GM20000 (cell line): ENCODE measurements around the gene ZNF766.

Experiments
- DNase-seq: peaks from one replicate; pipeline ENCODE4 v3.0.0; 2012; ENCODE audit warnings: low spot score
- CTCF ChIP-seq: IDR thresholded peaks from 2 replicates; pipeline ENCODE4 v1.5.1; 2012; ENCODE audit warnings: mild to moderate bottlenecking, control low read depth; ENCODE audit errors: extremely low read depth, missing control alignments

Gene ZNF766

GRCh38 chr19:52269338-52270261 is at the start of gene ZNF766:
ZNF766 (plus strand) TSS chr19:52269587; CDS start chr19:52269614, 27 bp downstream.
- peak; percentile 96 for DNase-seq
- TF ChIP-seq CTCF = no peak

- no peak for TF ChIP-seq CTCF
- no peak for DNase-seq
These were observed 49.8 kb upstream of the ZNF766 start for GRCh38 chr19:52219611-52220010.

GRCh38 chr19:52221031-52221430 is 48.4 kb upstream of the ZNF766 start:
- no peak for DNase-seq
- TF ChIP-seq CTCF = no peak

DNA sequence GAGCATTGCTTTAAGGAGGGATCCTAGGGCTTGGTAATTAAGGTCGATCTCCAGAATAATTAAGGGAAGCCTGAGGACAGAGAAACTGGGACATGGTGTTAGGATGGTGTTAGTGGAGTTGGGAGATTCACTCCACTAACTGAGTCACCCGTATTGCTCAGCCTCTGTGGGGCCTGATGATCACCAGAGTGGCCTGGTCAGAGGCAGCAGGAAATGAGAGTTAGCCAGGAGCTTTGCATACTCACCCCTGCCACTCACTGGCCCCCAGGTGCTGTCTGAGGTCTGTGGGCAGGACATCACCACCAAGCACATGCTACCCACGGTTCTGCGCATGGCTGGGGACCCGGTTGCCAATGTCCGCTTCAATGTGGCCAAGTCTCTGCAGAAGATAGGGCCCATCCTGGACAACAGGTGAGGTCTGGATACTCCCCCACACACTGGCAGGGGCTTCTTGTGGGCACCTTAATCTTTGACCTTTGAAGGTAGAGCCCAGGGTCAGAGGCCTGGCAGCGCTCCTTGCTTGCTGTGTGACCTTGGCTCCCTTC is 47.5 kb upstream of the ZNF766 start:
- TF ChIP-seq CTCF = no peak
- no peak for DNase-seq

DNA sequence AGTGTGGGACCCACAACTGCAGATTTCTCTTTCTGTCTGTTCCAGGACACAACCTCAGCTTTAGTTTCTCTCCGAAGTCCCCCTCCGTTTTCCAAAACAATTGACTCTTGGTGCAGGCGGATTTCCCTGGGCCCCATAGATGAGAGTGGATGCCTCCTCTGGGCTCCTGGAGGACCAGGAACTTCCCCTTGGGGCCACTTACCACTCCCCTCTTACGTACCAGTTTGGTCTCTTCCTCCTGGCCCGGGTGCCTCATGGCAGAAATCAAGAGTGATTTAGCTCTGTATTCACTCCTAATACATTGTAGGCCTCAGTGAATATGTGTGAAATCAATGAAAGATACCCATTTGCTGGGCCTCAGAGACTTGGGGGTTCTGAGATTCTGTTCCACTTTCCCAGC is 45.2 kb upstream of the ZNF766 start:
- DNase-seq = no peak
- no peak for TF ChIP-seq CTCF

- DNase-seq = peak; percentile 3
- TF ChIP-seq CTCF = no peak
These were observed 42.7 kb upstream of the ZNF766 start for GRCh38 chr19:52226652-52227051.

GRCh38 chr19:52227196-52227940 is 42.0 kb upstream of the ZNF766 start:
- TF ChIP-seq CTCF = no peak
- no peak for DNase-seq
